ENCODE measurements around the gene SAMD4A.

DNA sequence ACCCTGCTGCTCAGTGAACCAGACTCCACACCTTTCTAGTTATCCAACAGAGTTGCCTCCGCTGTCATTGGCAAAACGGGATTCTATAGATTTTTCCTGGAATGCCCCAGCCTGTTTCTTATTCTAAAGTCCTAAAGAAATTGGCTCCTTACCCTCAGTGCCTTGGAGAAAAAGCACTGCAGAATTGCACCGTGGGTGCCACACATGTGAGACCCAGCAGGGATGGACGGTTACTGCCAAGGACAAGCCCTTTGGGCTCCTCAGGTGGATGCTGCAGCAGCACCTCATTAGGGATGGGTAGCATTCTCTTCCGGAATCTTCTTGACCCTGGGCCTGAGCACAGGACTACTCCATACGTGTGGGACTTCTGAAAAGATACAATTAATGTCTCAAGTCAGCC, 214.2 kb downstream of the SAMD4A start:
- TF ChIP-seq, protein P1, sequence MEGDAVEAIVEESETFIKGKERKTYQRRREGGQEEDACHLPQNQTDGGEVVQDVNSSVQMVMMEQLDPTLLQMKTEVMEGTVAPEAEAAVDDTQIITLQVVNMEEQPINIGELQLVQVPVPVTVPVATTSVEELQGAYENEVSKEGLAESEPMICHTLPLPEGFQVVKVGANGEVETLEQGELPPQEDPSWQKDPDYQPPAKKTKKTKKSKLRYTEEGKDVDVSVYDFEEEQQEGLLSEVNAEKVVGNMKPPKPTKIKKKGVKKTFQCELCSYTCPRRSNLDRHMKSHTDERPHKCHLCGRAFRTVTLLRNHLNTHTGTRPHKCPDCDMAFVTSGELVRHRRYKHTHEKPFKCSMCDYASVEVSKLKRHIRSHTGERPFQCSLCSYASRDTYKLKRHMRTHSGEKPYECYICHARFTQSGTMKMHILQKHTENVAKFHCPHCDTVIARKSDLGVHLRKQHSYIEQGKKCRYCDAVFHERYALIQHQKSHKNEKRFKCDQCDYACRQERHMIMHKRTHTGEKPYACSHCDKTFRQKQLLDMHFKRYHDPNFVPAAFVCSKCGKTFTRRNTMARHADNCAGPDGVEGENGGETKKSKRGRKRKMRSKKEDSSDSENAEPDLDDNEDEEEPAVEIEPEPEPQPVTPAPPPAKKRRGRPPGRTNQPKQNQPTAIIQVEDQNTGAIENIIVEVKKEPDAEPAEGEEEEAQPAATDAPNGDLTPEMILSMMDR (IDR thresholded peaks at IDR 0.05 in 8 of 11, conservative IDR thresholded peaks at IDR 0.05 in 3 of 11): no peak
- no peak for TF ChIP-seq POLR2AphosphoS5 (IDR thresholded peaks at IDR 0.05)
